Nephron (organoid): ENCODE data around the gene GTF2A1L.

ENCODE experiments used
- H3K27ac Mint-ChIP-seq, 3 experiments: 2 replicates each; pipeline ENCODE4 v1.8.0; 2020; ENCODE audit warnings: mixed read lengths in 3 of 3, mild to moderate bottlenecking in 2 of 3, moderate library complexity in 1 of 3
- H3K27me3 Mint-ChIP-seq: 2 replicates; pipeline ENCODE4 v1.8.0; 2021; ENCODE audit warnings: low read depth, mild to moderate bottlenecking, moderate library complexity, mixed read lengths
- H3K36me3 Mint-ChIP-seq: 2 replicates; pipeline ENCODE4 v1.8.0; 2020; ENCODE audit warnings: low read depth, mixed read lengths
- H3K4me1 Mint-ChIP-seq: 2 replicates; pipeline ENCODE4 v1.8.0; 2020; ENCODE audit warnings: mixed read lengths
- H3K4me3 Mint-ChIP-seq, 3 experiments: 2 replicates each; pipeline ENCODE4 v1.8.0; 2020; ENCODE audit warnings: mild to moderate bottlenecking in 3 of 3, mixed read lengths in 3 of 3, moderate library complexity in 2 of 3
- H3K9me3 Mint-ChIP-seq: 2 replicates; pipeline ENCODE4 v1.8.0; 2020; ENCODE audit warnings: mixed read lengths
- TF ChIP-seq, protein P1 (sequence below), 3 experiments: fragments of 200-600 bp; sonication (generic); IDR thresholded peaks; one replicate each; pipeline ENCODE4 v1.5.0; 2021; ENCODE audit warnings: antibody characterized with exemption in 3 of 3; ENCODE audit not compliant: unreplicated experiment in 3 of 3

Gene GTF2A1L, protein sequence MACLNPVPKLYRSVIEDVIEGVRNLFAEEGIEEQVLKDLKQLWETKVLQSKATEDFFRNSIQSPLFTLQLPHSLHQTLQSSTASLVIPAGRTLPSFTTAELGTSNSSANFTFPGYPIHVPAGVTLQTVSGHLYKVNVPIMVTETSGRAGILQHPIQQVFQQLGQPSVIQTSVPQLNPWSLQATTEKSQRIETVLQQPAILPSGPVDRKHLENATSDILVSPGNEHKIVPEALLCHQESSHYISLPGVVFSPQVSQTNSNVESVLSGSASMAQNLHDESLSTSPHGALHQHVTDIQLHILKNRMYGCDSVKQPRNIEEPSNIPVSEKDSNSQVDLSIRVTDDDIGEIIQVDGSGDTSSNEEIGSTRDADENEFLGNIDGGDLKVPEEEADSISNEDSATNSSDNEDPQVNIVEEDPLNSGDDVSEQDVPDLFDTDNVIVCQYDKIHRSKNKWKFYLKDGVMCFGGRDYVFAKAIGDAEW

DNA sequence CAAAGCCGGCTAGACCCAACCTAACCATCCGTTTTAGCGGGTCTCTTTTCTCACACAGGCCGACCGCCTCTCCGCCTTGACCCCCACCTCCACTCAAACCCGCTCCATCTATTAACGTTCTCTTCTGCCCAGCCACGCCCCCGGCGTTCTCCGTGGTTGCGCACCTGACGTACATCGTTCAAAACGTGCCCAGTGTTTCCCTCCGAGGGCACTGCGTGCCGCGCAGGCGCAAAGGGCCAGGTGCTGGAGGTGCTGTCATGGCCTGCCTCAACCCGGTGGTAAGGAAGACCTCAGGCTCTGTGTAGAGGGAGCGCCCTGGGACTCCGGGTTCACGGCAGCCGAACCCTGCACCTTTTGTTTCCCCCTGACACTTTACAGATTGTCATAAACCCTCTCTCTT, at the start of gene GTF2A1L:
TSS of gene GTF2A1L (plus strand) at position 239 of the 400 bp plus-strand sequence. CDS start at position 258, 19 bp downstream.
- H3K4me1 Mint-ChIP-seq: no peaks in the 10 kb centered on the region
- H3K36me3 Mint-ChIP-seq: peaks cover 5% of the 10 kb centered on the region
- no peak within 1 kb of the TSS for H3K27ac Mint-ChIP-seq
- TF ChIP-seq, protein P1, sequence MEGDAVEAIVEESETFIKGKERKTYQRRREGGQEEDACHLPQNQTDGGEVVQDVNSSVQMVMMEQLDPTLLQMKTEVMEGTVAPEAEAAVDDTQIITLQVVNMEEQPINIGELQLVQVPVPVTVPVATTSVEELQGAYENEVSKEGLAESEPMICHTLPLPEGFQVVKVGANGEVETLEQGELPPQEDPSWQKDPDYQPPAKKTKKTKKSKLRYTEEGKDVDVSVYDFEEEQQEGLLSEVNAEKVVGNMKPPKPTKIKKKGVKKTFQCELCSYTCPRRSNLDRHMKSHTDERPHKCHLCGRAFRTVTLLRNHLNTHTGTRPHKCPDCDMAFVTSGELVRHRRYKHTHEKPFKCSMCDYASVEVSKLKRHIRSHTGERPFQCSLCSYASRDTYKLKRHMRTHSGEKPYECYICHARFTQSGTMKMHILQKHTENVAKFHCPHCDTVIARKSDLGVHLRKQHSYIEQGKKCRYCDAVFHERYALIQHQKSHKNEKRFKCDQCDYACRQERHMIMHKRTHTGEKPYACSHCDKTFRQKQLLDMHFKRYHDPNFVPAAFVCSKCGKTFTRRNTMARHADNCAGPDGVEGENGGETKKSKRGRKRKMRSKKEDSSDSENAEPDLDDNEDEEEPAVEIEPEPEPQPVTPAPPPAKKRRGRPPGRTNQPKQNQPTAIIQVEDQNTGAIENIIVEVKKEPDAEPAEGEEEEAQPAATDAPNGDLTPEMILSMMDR (IDR thresholded peaks at IDR 0.05; ENCODE audit: unreplicated experiment in 3 of 3): no peak
- no peak within 1 kb of the TSS for H3K4me3 Mint-ChIP-seq
- peaks cover 6% of the 10 kb centered on the region for H3K9me3 Mint-ChIP-seq
- no peaks in the 10 kb centered on the region for H3K27me3 Mint-ChIP-seq

DNA sequence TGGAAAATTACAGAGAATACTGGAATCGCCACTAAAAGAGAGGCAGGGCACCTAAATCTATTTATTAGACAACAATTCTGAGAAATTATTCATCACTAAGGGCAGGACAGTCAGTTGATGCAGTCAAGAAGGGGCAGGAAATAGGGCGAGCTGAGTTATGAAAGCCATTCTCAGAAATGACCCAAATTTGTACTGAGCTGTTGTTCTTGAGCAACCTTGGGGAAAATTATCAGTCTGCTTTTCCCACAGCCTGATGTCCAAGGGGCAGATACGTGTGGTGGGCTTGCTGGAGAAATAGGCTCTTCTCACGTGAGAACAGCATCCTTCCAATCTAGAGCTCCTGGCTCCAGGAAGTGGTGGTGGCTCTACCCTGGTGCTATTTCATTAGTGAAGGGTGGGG, 49.1 kb upstream of the GTF2A1L start:
- peak overlapping the region; percentile 84 to 95 (median 89) for H3K27ac Mint-ChIP-seq
- H3K4me3 Mint-ChIP-seq: no peak overlapping the region
- H3K36me3 Mint-ChIP-seq: peaks cover 33% of the 10 kb centered on the region
- H3K27me3 Mint-ChIP-seq: no peaks in the 10 kb centered on the region
- H3K4me1 Mint-ChIP-seq: peaks cover 54% of the 10 kb centered on the region
- H3K9me3 Mint-ChIP-seq: no peaks in the 10 kb centered on the region
- TF ChIP-seq, protein P1 (IDR thresholded peaks at IDR 0.05; ENCODE audit: unreplicated experiment in 3 of 3): no peak

DNA sequence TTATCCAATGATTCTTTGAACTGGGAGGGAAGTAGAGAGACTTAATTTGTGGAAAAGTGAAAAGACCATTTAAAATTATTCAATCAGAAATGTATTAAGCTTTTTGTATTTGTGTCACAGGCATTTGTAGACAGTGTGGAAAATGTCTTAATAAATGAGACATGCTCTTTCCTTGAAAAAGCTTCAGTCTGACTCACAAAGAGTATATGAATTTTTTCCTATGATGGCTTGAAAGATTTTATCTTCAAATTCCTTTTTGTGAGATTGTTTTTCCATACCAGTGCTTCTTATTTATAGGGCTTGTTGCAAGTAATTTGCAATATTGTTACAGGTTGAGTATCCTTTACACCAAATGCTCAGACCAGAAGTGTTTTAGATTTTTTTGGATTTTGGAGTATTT, 48.2 kb upstream of the GTF2A1L start:
- TF ChIP-seq, protein P1 (IDR thresholded peaks at IDR 0.05; ENCODE audit: unreplicated experiment in 3 of 3): no peak
- Mint-ChIP-seq H3K36me3 (peaks cover 37% of the 10 kb centered on the region), H3K4me1 (peaks cover 54% of the 10 kb centered on the region), H3K27me3 (no peaks in the 10 kb centered on the region), H3K4me3 (no peak overlapping the region), H3K27ac (peak overlapping the region; percentile 17 to 89 (median 38)), H3K9me3 (no peaks in the 10 kb centered on the region)

DNA sequence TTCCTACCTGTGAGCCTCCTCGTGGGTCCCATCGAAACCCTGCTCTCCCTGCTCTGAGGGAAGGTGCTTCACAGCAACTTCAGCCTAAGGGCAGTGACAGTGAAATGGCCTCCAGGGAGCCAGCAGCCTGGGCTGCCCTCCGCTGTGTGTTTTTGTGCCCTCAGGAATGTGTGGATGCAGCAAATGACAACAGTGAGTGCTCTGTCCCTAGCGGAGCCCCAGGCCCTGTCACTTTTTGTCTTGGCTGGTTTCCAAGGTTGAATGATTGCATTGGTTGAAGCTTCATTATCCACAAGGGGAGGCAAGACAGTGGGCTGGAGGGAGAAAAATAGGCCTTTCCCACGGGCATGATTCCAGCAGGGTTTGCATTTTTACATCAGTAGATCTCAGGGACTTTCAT, 44.8 kb upstream of the GTF2A1L start:
- Mint-ChIP-seq H3K27ac (peak overlapping the region; percentile 25 to 93 (median 79)), H3K4me1 (peaks cover 33% of the 10 kb centered on the region), H3K36me3 (peaks cover 37% of the 10 kb centered on the region), H3K27me3 (no peaks in the 10 kb centered on the region), H3K4me3 (peak overlapping the region in 1 of 3 experiments; percentile 32), H3K9me3 (no peaks in the 10 kb centered on the region)
- TF ChIP-seq, protein P1 (IDR thresholded peaks at IDR 0.05; ENCODE audit: unreplicated experiment in 3 of 3): no peak

DNA sequence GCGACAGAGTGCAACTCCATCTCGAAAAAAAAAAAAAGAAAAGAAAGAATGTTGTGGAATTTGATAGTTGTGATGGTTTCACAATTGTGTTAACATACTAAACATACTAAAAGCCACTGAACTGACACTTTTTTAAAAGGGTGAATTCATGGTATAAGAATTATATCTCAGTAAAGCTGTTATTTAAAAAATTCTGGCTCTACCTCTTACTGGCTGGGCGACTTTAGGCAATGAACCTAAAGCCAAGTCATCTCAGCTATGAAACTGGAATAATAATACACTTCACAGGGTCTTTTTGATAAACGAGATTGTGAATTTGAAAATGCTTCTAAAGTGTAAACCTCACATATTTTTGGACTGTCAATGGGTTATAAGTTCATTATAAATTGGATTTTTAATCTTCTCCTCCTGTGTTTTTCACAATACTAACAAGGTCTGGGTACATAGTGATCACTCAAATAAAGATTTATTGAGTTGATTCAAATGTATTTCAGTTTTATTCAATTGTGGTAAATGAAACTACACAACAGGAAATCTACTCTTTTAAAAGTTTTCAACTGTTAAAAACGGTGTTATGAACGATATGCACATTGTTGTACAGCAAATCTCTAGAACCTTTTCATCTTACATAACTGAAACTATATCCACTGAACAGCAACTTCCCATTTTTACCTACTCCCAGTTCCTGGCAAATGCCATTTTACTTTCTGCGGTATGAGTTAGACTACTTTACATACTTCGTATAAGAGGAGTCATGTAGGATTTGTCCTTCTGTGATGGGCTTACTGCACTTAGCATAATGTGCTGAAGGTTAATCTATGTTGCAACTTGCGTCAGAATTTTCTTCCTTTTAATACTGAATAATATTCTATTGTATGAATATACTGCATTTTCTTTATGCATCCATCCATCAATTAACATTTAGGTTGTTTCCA, 43.0 kb upstream of the GTF2A1L start:
- Mint-ChIP-seq H3K4me3 (no peak overlapping the region), H3K36me3 (peaks cover 31% of the 10 kb centered on the region), H3K4me1 (peaks cover 21% of the 10 kb centered on the region), H3K9me3 (no peaks in the 10 kb centered on the region), H3K27ac (no peak overlapping the region), H3K27me3 (no peaks in the 10 kb centered on the region)
- TF ChIP-seq, protein P1 (IDR thresholded peaks at IDR 0.05; ENCODE audit: unreplicated experiment in 3 of 3): no peak
